NCI-H2107 treated with DMSO at 0.1 percent for 48 hours (cell line): Measurements from ENCODE around the gene CIB1.

Experiments
- DNase-seq: peaks from one replicate; lab custom pipeline; 2025; ENCODE audit not compliant: unreplicated experiment; lab: John Stamatoyannopoulos, UW

CIB1 gene

DNA sequence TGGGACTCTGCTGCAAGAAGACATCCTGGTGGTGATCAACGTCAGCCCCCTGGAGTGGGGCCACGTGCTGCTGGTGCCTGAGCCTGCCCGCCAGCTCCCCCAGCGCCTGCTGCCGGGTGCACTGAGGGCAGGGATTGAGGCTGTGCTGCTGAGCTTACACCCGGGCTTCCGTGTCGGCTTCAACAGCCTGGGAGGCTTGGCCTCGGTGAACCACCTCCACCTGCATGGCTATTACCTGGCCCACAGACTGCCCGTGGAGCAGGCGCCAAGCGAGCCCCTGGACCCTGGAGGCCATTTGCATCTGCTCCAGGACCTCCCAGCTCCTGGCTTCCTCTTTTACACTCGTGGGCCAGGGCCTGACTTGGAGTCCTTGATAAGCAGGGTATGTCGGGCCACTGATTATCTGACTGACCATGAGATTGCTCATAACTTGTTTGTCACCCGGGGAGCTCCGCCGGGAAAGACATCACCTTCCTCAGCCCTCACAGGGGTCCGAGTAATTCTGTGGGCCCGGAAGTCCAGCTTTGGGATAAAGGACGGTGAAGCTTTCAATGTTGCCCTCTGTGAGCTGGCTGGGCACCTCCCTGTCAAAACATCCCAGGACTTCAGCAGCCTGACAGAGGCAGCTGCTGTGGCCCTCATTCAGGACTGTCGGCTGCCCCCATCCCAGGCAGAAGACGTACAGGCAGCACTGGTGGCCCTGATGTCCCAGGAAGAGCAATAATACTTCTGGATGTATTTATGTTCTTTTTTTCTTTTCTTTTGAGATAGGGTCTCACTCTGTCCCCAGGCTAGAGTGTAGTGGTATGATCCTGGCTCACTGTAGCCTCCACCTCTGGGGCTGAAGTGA, 7.8 kb upstream of the CIB1 start:
- DNase-seq, result no peak

DNA sequence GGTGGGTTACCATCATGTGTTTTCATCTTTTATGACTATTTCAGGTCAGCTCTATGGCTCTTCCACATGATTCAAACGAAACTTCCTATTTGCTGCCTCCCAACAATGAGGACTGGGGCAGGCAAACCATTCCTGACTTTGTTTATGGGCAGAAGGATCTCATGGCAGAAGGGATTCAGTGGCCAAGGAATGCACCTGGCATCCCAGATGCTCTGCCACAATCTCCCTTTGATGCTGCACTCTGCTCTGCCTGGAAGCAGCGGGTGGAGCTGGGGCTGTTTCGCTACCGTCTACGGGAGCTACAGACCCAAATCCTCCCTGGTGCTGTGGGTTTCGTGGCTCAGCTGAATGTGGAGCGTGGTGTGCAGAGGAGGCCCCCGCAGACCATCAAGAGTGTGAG, 7.1 kb upstream of the CIB1 start:
- DNase-seq, result no peak

DNA sequence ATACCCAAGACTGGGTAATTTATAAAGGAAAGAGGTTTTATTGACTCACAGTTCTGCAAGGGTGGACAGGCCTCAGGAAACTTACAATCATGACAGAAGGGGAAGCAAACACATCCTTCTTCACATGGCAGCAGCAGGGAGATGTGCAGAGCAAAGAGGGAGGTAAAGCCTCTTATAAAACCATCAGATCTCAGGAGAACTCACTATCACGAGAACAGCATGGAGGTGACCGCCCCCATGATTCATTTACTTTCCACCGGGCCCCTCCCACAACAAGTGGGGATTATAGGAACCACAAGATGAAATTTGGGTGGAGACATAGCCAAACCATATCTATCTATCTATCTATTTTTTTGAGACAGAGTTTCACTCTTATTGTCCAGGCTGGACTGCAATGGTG, 5.6 kb upstream of the CIB1 start:
- no peak for DNase-seq

DNA sequence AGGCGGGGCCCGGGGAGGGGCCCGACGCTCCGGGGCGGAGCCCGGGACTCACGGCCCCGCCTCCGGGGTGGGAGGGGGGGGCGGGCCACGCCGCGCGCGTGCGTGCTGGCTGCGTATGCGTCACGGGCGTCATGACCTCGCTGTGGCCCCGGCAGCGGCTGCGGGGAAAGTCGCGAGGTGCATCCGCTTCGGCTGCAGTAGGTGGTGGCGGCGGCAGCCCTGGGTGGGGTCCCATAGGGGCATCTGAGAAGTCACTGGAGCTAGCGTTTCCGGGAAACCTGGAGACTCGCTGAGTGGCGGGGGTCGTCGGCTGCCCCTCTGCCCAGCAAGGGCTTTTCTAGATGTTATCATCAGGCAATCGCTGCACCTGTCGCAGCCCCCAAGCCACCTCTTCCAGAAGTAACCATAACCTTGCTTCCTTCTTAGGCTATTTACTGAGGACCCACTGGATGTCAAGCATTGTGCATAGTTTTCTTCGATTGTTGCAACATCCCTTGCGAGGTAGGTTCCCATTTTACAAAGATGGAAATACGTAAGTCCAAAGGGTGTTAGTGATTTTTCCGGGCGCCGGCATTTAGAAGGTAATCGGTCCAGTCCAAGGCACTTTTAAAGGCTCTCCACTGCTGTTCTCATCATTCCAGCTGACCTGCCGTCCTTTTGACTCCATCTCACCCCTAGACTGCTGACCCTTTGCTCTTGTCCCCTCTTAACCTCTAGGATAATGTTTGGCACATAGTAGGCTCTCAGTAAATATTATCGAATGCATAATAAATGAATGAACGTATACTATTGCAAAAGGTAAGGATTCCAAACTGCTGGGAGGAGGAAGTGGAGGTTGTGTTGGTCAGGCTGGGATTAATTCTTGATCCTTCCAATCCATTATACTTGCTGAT, 601 bp upstream of the CIB1 start, which contains the start of gene GDPGP1:
Gene GDPGP1, plus strand, starts transcription at position 114 of the 893 bp plus-strand sequence. CDS start 6,700 bp downstream, outside the sequence.
- no peak for DNase-seq

DNA sequence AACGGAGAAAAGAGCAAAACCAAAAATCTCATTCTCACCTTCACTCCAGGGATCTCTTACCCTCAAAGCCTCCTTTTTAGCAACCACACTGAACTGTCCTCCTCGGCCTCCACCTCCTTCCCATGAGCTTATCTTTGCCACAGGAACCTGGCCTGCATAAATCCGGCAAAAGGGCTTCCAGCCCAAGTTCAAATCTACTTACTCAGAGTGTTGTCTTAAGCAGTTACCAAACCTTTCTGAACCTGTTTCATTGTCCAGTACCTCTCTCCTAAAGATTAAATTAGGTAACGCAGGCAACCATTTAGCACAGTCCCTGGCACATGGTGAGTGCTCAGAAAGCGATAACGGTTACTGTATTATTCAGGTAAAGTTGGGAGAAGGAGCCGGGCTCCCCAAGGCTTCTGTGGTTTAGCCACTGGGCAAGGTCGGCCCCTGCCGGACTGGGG, 777 bp downstream of the CIB1 start:
- no peak for DNase-seq

DNA sequence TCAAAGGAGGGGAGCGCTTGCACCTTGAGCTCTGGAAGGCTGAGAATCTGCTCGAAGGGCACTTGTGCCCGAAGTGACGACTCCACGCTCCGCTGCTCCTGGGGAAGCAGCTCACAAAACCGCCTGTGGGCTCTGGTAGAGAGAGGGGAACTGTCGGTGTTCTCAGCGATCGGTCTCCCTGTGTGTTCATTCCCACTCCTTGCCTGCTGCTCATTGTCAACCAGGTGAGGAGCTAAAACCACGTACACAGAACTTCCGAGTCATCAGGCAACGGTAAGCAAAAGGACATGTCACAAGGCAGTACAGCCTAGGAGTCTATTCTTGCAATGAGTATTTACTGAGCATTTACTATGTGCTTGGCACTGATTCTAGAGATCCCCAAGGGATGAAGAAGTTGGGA, 1.5 kb downstream of the CIB1 start:
- DNase-seq, result no peak

DNA sequence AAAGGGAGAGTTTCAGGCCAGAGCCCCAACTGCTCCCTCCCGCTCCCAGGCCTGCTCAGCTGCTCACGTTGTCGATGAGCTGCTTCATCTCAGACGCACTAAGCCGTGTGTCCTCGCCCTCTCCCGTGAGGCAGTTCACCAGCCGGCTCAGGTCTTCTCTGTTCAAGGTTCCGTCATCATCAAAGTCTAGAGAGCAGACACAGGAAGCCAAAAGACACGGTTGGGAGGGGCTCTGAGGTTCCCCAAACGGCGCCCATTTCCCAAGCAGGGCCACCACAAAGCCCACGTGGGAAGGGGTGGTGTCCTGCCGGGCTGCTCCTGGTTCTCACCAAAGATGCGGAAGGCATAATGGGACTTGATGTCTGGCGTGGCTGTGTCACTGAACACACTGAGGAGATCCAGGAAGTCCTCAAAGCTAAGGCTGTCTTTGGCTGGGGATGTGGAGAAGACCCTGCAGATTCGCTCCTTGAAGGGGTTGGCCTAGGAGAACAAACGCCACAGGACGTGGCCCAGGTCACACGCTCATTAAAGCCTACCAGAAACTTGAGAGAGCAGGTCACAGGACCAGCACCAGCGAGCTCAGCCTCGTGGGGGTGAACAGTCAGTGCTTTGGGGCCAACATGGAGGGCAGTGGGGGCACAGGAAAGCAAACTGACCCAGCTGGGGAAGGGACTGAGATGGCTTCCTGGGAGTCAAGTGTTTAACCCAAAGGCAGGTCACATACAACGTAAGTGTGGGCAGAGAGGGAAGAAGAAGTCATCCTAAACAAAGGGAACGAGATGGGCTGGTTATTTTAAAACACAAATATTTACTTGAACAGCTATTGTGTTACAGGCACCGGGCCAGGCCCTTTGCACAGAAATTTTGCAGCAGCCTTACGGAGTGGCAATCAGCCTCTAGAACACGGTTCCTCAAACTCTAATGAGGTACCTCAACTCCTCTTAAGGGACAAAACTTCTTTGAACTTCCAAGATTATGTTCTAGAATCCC, 2.4 kb downstream of the CIB1 start:
- DNase-seq, result no peak

DNA sequence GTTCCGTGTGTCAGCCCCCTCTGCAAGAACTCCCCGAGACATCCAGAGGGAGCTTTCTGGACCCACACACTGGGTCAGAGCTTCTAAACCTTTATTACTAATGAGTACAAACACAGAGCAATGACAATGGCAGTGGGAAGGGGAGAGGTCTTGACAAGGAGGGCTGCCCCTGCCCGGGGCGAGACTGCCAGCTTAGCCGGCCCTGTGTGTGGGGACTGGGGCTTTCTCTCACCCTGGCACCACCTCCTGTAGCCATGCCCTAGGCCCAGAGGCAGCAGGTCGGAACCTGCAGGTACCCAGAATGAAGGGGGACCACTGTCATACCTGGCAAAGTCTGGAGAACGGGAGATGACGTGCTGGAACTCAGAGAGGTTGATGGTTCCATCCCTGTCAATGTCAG, 3.1 kb downstream of the CIB1 start:
- no peak for DNase-seq

DNA sequence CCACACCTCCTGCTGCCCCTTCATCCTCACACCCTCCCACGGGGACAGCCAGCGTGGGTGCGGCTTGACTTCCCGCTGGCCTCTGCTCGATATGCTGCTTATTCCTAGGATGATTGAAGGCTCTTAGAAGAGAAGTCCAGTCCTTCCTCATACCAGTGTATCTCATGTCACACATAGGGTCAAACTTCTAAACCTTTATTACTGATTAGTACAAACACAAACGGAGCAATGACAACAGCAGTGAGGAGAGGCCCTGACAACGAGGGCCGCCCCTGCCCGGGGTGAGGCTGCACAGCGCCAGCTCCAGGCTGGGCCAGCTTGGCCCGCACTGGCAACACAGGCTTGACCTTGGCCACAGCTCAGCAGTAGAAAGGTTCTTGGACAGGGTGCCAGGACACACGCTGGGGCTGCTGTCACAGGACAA, 3.7 kb downstream of the CIB1 start:
- DNase-seq, result no peak

DNA sequence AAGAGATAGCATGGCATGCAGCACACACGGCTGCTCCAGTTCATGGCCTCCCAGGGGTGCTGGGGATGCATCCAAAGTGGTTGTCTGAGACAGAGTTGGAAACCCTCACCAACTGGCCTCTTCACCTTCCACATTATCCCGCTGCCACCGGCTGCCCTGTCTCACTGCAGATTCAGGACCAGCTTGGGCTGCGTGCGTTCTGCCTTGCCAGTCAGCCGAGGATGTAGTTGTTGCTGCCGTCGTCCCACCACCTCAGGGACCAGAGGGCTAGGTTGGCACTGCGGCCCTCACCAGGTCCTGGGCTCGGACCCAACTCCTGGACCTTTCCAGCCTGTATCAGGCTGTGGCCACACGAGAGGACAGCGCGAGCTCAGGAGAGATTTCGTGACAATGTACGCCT, 4.8 kb downstream of the CIB1 start:
- DNase-seq, result no peak

DNA sequence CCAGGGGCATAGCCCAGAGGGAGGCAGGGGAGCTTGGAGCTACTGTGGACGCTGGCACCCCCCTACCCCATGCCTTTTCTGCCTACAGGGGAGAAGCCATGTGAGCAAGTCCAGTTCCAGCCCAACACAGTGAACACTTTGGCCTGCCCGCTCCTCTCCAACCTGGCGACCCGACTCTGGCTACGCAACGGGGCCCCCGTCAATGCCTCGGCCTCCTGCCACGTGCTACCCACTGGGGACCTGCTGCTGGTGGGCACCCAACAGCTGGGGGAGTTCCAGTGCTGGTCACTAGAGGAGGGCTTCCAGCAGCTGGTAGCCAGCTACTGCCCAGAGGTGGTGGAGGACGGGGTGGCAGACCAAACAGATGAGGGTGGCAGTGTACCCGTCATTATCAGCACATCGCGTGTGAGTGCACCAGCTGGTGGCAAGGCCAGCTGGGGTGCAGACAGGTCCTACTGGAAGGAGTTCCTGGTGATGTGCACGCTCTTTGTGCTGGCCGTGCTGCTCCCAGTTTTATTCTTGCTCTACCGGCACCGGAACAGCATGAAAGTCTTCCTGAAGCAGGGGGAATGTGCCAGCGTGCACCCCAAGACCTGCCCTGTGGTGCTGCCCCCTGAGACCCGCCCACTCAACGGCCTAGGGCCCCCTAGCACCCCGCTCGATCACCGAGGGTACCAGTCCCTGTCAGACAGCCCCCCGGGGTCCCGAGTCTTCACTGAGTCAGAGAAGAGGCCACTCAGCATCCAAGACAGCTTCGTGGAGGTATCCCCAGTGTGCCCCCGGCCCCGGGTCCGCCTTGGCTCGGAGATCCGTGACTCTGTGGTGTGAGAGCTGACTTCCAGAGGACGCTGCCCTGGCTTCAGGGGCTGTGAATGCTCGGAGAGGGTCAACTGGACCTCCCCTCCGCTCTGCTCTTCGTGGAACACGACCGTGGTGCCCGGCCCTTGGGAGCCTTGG, 5.6 kb downstream of the CIB1 start:
- DNase-seq, result no peak

DNA sequence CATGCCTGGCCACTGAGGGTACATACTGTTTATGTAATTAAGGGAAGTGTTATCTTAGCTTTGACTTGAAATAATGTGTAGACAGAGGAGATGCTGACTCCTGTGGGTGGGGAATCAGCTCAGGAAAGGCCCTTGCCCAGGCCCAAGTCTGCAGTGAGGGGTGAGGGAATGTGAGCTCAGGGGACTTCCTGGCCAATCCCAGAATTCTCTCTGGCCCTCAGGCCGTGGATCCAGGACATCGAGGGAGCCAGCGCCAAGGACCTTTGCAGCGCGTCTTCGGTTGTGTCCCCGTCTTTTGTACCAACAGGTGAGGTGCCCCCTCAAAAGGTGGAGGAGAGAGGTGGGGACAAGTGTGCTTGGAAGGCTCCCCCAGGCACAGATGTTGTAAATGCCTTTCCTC, 6.4 kb downstream of the CIB1 start:
- DNase-seq, result no peak

DNA sequence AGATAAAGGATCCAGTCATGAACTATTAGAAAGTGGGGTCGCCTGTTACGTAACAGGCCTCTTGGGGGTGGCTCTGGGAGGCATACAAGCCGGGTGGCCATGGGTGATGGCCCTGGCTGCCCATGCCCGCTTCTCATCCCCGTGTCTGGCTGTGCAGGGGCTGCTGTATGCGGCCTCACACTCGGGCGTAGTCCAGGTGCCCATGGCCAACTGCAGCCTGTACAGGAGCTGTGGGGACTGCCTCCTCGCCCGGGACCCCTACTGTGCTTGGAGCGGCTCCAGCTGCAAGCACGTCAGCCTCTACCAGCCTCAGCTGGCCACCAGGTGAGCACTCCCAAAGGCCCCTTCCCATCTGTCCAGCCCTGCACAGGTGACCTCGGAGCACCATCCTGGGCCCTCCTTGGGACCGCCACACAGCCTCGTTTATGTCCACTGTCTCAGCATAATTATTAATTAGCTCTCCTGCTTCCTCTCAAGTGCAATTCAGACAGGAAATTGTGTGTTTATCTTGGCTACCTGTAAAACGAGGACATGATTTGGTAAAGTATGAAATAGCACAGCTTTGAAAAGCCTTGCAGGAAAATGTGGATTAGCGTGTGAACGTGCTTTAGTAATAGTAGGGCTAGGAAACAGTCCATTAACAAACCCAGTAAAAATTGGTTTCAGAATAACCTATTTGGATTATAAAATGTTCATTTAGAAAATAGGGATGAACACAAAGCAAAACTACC, 8.1 kb downstream of the CIB1 start:
- DNase-seq, result no peak

DNA sequence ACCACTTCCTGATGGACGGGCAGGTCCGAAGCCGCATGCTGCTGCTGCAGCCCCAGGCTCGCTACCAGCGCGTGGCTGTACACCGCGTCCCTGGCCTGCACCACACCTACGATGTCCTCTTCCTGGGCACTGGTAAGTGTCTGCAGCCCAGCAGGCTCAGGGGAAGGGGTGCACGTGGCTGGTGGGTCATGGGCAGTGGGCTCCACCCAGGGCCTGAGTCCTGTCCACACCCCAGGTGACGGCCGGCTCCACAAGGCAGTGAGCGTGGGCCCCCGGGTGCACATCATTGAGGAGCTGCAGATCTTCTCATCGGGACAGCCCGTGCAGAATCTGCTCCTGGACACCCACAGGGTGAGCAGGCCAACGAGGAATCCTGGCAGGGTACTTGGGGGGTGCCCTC, 8.7 kb downstream of the CIB1 start:
- no peak for DNase-seq

DNA sequence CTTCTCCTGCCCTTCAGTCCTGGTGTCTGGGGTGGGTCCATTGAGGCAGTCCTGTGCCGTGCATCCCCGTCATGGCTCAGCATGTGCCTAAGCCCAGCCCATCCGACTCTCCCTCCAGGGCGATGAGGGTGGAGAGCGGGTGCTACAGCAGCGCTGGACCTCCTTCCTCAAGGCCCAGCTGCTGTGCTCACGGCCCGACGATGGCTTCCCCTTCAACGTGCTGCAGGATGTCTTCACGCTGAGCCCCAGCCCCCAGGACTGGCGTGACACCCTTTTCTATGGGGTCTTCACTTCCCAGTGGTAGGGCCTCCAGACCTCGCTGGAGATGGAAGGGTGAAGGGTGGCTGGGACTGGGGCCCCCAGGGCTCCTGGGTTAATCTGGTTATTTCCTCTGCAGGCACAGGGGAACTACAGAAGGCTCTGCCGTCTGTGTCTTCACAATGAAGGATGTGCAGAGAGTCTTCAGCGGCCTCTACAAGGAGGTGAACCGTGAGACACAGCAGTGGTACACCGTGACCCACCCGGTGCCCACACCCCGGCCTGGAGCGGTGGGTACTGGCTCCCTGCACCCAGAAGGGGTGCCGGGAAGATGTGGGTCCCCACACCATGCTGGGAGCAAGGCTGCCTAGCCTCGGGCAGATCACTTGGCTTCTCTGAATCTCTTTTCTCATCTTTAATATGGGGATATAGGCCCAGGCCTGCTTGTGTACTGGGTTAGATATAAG, 10.1 kb downstream of the CIB1 start:
- no peak for DNase-seq

DNA sequence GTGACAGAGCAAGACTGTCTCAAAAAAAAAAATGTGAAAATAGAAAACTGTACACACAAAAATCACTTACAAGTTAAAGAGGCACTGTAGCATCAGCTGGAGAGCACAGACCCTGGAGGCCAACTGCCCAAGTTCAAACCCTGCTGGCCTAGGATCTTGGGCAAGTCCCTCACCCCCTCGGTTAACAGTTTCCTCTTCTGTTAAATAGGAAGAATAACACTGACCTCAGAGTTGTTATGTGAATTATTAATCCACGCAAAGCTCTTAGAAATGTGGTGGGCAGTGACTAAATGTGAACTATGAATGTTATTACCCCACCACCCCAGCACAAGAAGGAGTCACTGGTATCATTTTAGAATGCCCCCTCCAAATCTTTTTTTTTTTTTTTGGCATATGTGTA, 11.2 kb downstream of the CIB1 start:
- no peak for DNase-seq

DNA sequence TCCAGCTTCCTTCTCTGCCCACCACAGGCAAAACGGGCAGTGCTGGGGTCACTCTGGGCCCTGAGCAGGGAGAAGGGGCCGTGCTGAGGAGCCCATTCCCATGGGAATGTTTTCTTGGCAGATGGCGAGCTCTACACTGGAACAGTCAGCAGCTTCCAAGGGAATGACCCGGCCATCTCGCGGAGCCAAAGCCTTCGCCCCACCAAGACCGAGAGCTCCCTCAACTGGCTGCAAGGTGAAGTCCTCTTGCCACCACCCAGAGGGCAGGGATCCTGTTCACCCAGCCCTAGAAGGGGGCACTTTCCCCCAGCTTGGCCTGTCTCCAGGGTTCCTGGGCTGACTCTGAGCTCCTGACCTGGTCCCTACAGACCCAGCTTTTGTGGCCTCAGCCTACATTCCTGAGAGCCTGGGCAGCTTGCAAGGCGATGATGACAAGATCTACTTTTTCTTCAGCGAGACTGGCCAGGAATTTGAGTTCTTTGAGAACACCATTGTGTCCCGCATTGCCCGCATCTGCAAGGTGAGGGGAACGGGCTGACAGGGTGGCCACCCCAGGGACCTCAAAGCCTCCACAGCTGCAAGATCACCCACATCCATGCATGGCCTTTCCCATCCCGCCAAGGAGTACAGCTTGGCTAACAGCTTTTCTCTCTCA, 12.4 kb downstream of the CIB1 start:
- DNase-seq, result peak; percentile 51
